Parathyroid adenoma (tissue), 2 donors: ENCODE results near the gene ARHGEF3.

ENCODE experiments used
- H2AFZ ChIP-seq: fragments of 300-600 bp; sonication (generic); one replicate; pipeline ENCODE4 v1.7.0; 2017; ENCODE audit warnings: antibody characterized with exemption, mild to moderate bottlenecking
- H3K27ac ChIP-seq: fragments of 300-600 bp; sonication (generic); one replicate; pipeline ENCODE4 v1.7.0; 2017
- H3K27me3 ChIP-seq: fragments of 300-600 bp; sonication (generic); one replicate; pipeline ENCODE4 v1.7.0; 2017; ENCODE audit warnings: low read length; ENCODE audit not compliant: control insufficient read depth, insufficient read depth
- H3K36me3 ChIP-seq: fragments of 300-600 bp; sonication (generic); one replicate; pipeline ENCODE4 v1.7.0; 2017; ENCODE audit warnings: low read length; ENCODE audit not compliant: control insufficient read depth, insufficient read depth
- H3K4me1 ChIP-seq: fragments of 300-600 bp; sonication (generic); one replicate; pipeline ENCODE4 v1.7.0; 2017; ENCODE audit warnings: control low read depth
- H3K4me2 ChIP-seq: fragments of 300-600 bp; sonication (generic); one replicate; pipeline ENCODE4 v1.7.0; 2017; ENCODE audit warnings: low read length
- H3K4me3 ChIP-seq: fragments of 300-600 bp; sonication (generic); one replicate; pipeline ENCODE4 v1.7.0; 2017; ENCODE audit warnings: low read depth, low read length
- H3K79me2 ChIP-seq: fragments of 300-600 bp; sonication (generic); one replicate; pipeline ENCODE4 v1.7.0; 2017; ENCODE audit warnings: control low read depth
- H3K9ac ChIP-seq: fragments of 300-600 bp; sonication (generic); one replicate; pipeline ENCODE4 v1.7.0; 2017; ENCODE audit warnings: mild to moderate bottlenecking
- H3K9me3 ChIP-seq: fragments of 300-600 bp; sonication (generic); one replicate; pipeline ENCODE4 v1.7.0; 2017; ENCODE audit warnings: low read length; ENCODE audit not compliant: control insufficient read depth
- CTCF ChIP-seq: fragments of 300-600 bp; sonication (generic); IDR thresholded peaks from one replicate; pipeline ENCODE4 v1.7.0; 2017; ENCODE audit warnings: antibody characterized with exemption, mild to moderate bottlenecking
- donor health status: primary hyperparathyroidism.

The ARHGEF3 gene

GRCh38 chr3:56811546-56812202, 9.9 kb upstream of the ARHGEF3 start:
- H3K9ac ChIP-seq, result no peak overlapping the region
- peak overlapping the region; percentile 51 for H2AFZ ChIP-seq
- H3K79me2 ChIP-seq, result peaks cover 16% of the 10 kb centered on the region
- no peaks in the 10 kb centered on the region for H3K36me3 ChIP-seq
- H3K9me3 ChIP-seq, result no peaks in the 10 kb centered on the region
- H3K4me3 ChIP-seq, result peak overlapping the region; percentile 13
- TF ChIP-seq CTCF, result no peak
- H3K4me1 ChIP-seq, result peaks cover 42% of the 10 kb centered on the region
- H3K27ac ChIP-seq, result peak overlapping the region; percentile 66
- H3K27me3 ChIP-seq, result no peaks in the 10 kb centered on the region
- peak overlapping the region; percentile 19 for H3K4me2 ChIP-seq

GRCh38 chr3:56810577-56811545, 9.1 kb upstream of the ARHGEF3 start:
- Histone ChIP-seq H3K79me2 (peaks cover 16% of the 10 kb centered on the region), H3K9ac (no peak overlapping the region), H3K36me3 (no peaks in the 10 kb centered on the region), H3K27me3 (no peaks in the 10 kb centered on the region), H2AFZ (peak overlapping the region; percentile 51), H3K27ac (peak overlapping the region; percentile 66), H3K9me3 (no peaks in the 10 kb centered on the region), H3K4me3 (no peak overlapping the region), H3K4me2 (peak overlapping the region; percentile 19), H3K4me1 (peaks cover 42% of the 10 kb centered on the region)
- TF ChIP-seq CTCF, result no peak

GRCh38 chr3:56806407-56806806, 4.7 kb upstream of the ARHGEF3 start:
- no peak overlapping the region for H3K9ac ChIP-seq
- H3K4me3 ChIP-seq, result no peak overlapping the region
- H3K4me1 ChIP-seq, result peaks cover 11% of the 10 kb centered on the region
- H3K79me2 ChIP-seq, result peaks cover 12% of the 10 kb centered on the region
- no peaks in the 10 kb centered on the region for H3K36me3 ChIP-seq
- no peak overlapping the region for H3K4me2 ChIP-seq
- H3K9me3 ChIP-seq, result no peaks in the 10 kb centered on the region
- no peaks in the 10 kb centered on the region for H3K27me3 ChIP-seq
- H2AFZ ChIP-seq, result no peak overlapping the region
- TF ChIP-seq CTCF, result no peak
- H3K27ac ChIP-seq, result no peak overlapping the region

GRCh38 chr3:56802790-56803189, 1.0 kb upstream of the ARHGEF3 start:
- no peaks in the 10 kb centered on the region for H3K9me3 ChIP-seq
- no peaks in the 10 kb centered on the region for H3K27me3 ChIP-seq
- H3K27ac ChIP-seq, result no peak overlapping the region
- H3K9ac ChIP-seq, result no peak overlapping the region
- no peak overlapping the region for H3K4me2 ChIP-seq
- H3K4me3 ChIP-seq, result no peak overlapping the region
- no peaks in the 10 kb centered on the region for H3K36me3 ChIP-seq
- H3K79me2 ChIP-seq, result peaks cover 25% of the 10 kb centered on the region
- H3K4me1 ChIP-seq, result peaks cover 10% of the 10 kb centered on the region
- TF ChIP-seq CTCF, result no peak
- no peak overlapping the region for H2AFZ ChIP-seq
